ENCODE data around the gene ZNF304.
"Not testable (repeated sequence)": the region's sequence is repeated elsewhere in the genome, so short reads cannot be mapped to it uniquely, and the experiment has no call there.

ZNF304 gene

DNA sequence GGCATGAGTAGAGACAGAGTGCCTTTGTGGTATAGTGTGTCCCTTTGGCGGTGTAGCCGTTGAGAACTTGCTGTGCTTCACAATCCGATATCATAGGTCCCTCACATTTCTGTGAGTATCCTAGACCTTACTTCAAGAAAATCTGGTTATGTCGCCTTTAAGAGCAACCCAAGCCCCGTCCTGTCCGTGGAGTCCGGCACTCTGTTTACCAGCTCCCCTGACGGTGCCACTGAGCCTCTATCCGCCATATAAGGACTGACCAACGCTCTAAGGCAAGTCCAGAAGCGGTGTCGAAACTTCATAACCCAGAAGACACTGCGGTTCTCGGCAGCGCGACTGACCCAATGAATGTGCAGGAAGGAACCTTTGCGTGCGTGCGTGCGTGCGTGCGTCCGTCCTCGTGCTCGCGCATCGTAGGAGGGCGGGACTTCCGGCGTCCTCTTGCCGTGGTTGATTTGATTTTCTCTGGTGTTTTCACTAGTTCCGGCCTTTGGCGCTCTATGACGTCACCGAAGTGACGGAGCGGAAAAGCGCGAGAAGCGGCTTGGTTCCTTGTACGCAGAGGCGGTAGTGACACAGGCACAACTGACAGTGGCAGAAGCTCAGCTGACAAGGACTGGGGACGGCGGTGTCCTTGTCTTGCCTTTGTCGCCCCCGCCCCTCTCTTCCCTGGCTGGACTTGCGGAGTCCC lies 12.1 kb downstream of the ZNF304 start, which contains the start of the genes TRAPPC2B and ZNF547:
Gene TRAPPC2B, plus strand, starts transcription at position 555 of the 691 bp plus-strand sequence. CDS start 1,283 bp downstream, outside the sequence.
Gene ZNF547, plus strand, starts transcription at position 555 of the 691 bp plus-strand sequence. CDS start 5,005 bp downstream, outside the sequence.
- DNase-seq: peak; percentile 94 to 96

- DNase-seq: no peak
Measured at GRCh38 chr19:57363688-57364181, 12.7 kb downstream of the ZNF304 start.

DNA sequence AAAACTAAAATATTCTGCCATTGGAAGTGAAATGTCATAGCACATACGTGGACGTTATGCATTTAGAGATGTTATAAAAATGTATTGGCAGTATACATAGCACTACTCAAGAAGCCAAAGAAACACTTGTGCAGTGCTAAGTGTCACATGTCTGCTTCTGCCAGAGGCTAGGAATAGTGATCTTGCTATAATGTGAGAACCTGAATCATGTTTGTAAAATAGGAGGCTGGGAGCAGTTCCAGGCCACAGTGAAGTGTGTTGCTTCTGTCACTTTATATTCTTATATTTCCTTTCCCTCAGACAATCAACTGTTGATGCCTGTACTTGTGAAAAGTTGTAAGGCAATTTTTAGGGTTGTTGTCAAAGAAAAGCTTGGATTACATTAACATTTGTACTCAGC lies 15.7 kb downstream of the ZNF304 start:
- DNase-seq: no peak

- no peak for DNase-seq
Measured at GRCh38 chr19:57374179-57374578, 23.1 kb downstream of the ZNF304 start.

- DNase-seq: not testable (repeated sequence)
Measured at GRCh38 chr19:57374647-57375046, 23.6 kb downstream of the ZNF304 start.

GRCh38 chr19:57376151-57376550 lies 25.1 kb downstream of the ZNF304 start:
- DNase-seq: no peak

- DNase-seq: no peak
Measured at GRCh38 chr19:57377498-57378146, 26.6 kb downstream of the ZNF304 start.

DNA sequence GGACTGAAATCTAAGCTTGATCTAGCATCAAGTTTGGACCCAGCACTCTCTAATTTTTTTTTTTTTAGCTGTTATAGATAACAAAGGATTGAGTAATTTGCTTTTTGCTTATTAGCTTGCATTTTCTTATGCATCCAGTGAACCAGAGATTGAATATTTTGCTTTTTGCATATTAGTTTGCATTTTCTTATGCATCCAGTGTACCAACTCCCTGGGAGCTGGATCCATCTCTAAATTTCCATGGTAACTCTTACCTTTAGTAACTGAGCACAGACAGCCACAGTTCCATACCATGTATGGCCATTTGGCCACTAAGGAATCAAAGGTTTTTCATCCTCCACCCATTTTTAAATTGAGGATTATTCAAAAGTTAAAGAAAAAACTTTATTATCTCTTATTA lies 29.9 kb downstream of the ZNF304 start:
- no peak for DNase-seq

GRCh38 chr19:57382806-57383488 lies 31.9 kb downstream of the ZNF304 start:
- DNase-seq: no peak

- DNase-seq: no peak
Measured at GRCh38 chr19:57389194-57389729, 38.2 kb downstream of the ZNF304 start.

DNA sequence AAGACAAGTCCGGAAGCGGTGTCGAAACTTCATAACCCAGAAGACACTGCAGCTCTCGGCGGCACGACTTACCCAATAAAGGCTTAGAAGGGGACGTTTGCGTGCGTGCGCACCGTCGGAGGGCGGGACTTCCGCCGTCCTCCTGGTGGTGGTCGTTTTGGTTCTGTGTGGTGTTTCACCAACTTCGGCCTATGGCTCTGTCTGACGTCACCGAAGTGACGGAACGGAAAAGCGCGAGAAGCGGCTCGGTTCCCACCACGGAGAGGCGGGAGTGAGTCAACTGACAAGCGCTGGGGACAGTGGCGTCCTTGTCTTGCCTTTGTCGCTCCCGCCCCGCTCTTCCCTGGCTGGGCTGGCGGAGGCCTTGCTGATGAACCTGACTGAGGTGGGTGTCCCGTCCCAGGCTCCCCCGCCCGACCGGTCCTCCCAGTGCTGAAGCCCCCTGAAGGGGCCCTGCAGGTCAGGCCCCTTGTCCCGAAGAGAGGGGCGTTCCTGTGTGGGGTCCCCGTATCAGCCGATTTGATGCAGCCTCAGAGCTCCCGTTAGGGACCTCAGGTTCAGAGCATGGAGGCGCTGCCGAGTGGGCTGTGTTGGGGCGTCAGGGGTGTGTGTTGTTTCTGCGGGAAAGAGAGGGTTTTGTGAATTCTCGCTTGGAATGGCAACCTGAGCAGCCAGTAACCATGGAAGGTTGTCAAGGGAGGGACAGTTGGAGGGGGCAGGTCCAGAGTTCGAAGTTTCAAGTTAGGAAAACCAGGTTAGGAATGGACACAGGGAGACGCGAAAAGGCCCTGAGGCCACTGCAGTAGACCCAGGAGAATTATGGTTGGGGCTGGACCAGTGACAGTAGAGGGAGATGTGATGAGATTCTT lies 38.9 kb downstream of the ZNF304 start, which contains the start of gene ZNF548:
Gene ZNF548, plus strand, starts transcription at position 125 of the 869 bp plus-strand sequence. Its CDS starts 246 bp downstream, at position 371.
- DNase-seq: peak; percentile 86 to 95

DNA sequence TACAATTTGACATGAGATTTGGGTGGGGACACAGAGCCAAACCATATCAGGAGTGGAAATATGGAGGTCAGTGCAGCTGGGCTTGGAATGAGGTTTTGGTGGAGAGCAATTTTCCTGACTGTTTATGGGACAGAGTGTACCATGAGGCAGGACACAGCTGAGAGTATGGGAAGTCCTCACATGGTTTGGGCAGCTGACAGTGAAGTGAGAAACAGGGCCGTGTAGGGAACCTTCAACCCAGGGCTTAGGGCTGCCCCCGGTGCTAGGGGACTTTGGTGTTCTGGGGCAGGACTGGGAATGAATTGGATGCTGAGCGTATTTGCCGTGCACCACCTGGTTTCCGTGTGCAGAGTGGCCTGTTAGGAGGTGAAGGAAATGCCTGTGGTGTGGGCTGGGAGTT lies 44.6 kb downstream of the ZNF304 start:
- no peak for DNase-seq

- DNase-seq: no peak
Measured at GRCh38 chr19:57398868-57399267, 47.8 kb downstream of the ZNF304 start.

DNA sequence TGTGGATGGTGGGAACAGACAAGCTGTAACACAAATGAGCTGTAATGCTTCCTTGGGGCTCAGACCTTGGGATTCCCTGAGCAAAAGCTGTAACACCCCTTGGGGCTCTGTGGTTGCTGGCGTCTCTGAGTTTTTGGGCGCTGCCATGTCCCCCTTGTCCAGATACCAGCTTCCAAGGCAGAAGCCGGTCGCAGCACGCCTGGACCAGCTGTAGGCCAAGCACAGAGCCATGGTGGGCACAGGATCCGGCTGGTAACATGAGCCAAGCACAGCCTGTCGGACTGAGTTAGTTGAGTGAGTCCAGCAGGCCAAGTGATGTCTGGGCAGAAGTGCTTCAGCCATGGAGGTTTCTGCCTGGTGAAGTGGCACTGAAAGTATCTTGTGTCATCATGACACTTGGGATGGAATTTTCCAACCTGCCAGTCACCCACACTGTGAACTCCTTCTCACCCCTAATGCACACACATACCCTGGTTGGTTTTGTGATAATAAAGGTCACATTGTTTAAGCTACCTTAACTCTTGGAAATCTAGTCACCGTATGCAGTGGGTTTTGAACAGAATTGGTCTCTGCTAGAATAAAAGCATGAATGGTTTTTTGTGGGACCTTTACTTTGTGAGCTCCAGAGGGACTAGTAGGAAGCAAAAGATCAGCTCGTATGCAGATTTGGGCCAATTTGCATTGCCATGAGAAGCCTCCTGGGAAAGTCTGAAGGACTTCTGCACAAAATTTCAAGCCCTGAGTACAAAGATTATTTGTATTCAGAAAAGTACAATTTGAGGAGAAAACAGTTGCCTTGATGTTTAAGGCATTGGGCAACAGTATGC lies 52.9 kb downstream of the ZNF304 start:
- no peak for DNase-seq

- peak in 1 of 2 donors; percentile 22 for DNase-seq
Measured at GRCh38 chr19:57406516-57407123, 55.5 kb downstream of the ZNF304 start.
